ENCODE measurements around the gene FBLN2.
"Not testable (repeated sequence)": the region's sequence is repeated elsewhere in the genome, so short reads cannot be mapped to it uniquely, and the experiment has no call there.

FBLN2 gene

DNA sequence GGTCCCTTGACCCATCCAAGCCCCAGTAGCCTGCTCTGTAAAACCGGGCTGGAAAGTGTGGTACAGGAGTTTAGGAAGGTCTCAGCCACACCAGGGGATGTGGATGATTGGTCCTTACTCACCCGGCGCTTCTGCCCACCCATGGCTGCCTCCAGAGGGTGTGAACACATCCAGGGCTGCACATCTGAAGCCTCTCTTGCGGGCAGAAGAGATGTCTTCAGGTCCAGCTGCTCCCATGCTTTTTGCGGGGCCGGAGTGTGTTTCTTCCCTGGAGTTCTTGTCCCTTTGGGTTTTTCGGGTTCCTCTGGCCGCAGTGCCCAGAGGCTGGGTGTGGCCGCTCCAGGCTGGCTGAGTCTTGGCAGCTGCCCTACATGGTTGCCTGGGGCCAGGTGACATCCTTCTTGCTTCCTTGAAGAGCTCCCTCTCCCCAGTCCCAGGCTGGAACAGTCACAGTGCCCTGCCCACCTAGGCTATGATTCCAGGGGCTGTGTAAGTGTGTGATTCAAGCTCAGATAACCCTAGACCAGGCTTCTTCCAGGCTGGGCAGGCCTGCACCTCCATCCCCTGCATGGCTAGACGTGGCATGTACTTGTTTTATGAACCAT lies 34.9 kb upstream of the FBLN2 start:
- no peak for DNase-seq (ENCODE audit: low read depth)

DNA sequence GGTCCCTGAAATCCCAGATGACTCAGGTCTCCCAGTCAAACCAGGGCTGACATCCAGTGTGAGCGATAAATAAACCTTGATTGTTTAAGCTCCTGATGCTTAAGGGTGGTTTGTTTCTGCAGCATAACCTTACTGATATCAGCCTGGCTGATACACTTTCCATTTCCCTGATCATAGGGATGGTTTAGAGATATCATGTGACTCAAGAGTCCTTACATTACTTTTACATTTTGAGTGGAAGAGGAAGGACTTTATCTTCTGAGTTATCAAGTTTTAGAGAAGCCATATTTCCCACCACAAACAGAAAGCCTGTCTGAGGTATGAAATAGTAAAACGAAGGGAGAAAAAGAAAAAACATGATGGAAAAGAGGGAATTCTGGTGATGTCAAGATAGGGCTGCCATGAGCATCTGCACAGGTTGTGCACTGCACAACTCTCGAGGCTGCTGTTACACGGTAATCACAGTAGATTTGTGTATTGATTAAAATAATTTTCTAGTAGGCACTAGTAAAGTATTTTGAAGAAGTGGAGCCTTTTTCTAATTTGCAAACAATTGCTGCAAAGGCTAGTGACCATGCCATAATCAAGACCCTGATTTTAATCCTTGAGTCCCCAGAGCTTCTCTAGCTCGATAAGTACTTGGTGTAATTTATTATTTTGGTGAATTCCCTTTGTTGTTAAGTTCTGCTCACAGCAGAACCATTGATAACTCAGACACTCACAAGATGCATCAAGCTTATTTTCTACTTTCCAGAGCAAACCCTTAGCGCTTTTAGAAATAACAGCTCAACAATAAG lies 34.1 kb upstream of the FBLN2 start:
- no peak for DNase-seq (ENCODE audit: low read depth)

DNA sequence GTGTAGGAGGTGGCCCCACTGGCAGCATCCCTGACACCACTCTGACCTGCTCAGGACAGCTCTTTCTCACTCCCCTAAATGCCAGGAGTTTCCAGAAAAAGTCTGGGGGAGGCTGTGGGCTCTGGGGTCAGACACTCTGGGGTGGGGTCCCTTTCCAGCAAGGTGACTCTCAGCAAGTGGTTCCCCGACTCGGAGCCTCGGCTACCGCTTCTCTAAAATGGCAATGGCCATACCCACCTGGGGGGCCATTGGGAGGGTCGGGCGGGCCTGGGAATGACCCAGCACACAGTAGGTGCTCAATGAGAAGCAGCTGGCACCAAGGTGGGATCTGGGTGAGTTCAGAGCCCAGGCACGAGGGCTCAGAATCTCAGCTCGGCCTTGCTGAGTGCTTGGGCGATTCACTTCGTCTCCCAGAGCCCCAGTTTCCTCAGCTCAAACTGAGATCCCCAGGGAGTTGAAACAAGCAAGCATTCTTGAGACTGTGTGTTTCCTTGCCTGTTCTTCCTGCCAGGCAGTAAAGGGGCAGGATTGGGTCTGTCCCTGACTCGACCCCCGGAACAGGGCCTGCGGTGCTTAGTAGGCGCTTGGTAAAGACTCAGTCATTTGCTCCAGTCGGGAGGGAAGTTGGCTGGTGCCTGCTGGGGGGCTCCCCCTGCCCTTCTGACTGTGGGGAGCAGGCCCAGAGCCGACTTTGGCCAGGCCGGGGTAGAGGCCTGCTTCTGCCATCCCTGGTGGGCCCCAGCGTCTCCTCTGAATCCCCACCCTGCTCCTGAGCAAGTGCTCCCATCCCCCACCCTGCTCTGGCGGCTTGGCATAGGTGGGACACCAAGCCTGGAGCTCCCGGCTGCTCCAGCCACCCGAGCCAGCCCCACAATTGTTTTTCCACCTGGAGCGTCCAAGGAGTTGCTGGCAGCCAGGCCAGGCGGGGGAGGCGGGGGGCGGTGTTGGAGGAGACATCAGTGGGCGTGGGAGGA lies 32.9 kb upstream of the FBLN2 start:
- no peak for DNase-seq (ENCODE audit: low read depth)

DNA sequence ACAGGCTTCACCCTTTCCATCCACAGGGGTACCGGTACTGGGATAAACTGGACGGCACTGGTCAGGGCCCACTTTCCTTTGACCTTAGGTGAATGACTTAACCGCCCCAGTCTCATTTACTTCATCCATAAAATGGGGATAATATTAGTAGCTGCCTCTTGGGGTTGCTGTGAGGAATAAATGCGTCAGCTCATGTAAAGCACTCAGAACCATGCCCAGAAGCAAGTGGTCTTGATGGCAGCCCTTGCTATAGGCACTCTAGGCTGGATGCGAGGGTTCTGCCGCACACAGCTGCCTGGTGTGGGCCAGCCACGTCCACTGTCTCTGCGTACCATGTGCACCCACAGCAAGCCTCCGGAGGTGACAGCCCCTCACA lies 32.2 kb upstream of the FBLN2 start:
- no peak for DNase-seq (ENCODE audit: low read depth)

DNA sequence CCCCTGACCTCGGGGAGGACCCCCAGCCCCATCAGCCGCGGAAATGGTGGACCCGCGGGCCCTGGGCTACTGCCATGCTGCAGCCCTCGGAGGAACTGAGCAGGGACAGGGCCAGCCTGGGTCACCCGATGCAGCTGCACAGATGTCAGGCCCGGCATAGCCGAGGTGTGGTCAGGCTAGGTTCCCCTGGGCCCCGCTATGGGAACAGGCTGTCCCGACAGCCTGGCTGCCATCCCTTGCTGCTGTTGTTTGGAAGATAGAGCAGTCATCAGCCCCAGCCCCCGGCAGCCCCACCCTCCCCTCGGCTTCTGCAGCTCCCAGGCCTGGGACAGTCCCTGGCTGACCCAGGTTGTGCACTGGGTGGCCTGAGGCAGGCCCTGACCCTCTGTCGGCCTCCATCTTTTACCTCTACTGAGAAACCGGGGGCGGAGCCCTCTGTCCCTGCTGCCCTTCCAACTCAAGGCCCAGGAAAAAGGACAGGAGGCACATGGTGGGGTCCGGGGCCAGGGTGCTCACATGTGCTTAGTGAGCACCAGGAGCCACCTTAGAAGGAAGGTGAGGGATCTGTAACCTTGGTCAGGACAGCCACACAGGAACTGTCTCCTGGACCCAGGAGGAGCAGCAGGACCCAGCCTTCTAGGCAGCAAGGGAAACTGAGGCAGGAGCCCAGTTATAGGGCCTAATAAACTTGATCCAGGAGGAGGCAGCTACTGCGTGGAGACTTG lies 31.5 kb upstream of the FBLN2 start:
- no peak for DNase-seq (ENCODE audit: low read depth)

DNA sequence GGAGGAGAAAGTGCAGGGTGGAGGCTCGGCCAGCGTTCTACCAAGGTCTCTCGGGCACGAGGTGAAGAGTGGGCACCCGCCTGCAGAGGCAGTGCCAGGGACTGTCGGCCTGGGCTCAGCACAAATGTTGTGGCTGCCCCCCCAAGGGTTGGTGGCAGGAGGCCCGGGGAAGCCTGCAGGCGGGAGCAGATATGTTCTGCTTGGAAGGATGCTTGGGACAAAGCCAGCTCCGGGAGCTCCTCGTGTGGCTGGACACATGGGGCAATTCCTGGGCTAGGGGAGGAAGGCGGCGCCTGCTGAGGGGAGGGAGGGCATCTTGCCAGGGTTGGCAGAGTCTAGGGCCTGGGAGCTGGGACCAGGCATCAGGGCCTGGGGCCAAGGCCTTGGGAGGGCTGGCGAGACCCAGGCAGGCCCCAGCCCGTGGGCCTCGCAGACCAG lies 30.4 kb upstream of the FBLN2 start:
- no peak for DNase-seq (ENCODE audit: low read depth)

DNA sequence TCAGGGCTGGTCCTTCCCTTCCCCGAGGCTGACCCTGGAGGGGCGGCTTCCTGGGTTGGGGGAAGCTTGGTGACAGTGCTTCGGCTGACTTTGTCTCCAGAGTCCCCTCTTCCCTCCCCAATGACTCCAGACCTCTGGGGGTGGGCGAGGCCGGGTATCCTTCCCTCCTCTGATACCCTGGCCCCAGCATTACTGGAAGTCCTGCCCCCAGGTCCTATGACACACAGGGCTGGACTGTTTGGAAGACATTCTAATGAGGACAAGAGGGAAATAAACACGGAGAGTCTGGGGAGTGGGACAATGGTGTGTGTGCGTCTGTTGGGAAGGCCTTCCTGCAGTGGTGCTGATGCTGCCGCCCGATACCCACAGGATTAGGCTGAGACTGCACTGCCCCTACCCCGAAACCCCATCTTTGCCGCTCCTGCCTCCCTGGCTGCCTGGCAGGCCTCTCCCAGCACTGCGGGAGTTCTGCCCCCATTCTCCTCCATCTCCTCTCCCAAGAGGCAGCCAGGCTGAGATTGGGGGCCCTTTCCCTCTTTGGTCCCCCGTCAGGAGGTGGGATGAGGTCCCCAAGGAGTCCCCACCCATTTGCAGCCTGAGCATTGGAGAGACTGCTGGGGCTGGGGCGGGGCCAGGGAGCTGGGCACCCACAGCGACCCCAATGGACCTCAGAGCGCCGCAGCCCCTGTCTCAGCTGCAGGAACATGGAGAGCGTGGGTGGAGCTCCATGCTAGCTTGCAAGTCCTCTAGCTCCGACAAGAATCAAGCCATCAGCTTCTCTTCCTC lies 29.7 kb upstream of the FBLN2 start:
- DNase-seq (ENCODE audit: low read depth): no peak

DNA sequence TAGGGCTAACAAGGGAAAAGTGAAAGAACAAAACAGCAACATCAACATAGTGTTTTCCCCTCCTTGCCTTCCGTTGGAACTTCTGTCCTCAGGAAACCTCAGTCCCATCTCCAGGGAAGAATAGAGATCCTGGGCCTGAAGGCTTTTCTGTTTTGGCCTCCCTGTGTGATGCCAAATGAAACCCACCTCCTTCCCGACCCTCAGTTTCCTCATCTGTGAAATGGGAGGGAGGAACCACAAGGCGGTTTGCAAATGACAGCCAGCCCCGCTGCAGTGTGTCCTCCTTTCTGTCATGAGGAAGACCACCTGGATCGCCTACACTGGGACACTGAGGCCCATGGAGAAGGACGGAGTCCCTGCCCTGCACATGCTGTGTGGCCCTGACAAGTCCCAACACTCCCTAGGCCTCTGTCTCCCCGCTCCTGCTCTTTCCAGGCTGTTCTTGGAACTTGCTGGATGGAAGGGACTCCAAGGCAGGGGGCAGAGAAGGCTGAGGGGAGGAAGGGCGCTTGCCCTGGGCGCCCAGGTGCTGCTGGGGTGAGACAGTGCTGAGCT lies 28.5 kb upstream of the FBLN2 start:
- DNase-seq (ENCODE audit: low read depth): no peak

DNA sequence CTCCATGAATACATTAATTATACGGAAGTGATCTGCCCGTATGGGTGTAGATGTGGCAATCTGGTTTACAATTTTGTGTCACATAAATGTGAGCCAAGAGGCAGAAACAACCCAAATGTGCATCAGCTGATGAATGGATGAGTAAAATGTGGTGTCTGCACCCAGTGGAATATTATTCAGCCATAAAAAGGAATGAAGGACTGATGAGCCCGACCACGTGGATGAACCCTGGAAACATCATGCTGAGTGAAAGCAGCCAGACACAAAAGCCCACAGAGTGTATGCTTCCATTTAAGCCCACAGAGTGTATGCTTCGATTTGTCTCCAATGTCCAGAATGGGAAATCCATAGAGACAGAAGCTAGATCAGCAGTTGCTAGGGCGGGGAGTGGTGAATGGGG lies 27.6 kb upstream of the FBLN2 start:
- no peak for DNase-seq (ENCODE audit: low read depth)

DNA sequence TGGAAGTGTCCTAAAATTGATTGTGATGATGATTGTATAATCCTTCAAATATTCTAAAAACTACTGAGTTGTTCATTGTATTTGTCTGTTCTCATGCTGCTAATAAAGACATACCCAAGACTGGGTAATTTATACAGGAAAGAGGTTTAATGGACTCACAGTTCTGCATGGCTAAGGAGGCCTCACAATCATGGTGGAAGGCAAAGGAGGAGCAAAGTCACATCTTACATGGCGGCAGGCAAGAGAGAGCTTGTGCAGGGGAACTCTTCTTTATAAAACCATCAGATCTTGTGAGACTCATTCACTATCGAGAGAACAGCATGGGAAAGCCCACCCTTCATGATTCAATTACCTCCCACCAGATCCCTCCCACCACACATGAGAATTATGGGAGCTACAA lies 27.2 kb upstream of the FBLN2 start:
- not testable (repeated sequence) for DNase-seq (ENCODE audit: low read depth)

DNA sequence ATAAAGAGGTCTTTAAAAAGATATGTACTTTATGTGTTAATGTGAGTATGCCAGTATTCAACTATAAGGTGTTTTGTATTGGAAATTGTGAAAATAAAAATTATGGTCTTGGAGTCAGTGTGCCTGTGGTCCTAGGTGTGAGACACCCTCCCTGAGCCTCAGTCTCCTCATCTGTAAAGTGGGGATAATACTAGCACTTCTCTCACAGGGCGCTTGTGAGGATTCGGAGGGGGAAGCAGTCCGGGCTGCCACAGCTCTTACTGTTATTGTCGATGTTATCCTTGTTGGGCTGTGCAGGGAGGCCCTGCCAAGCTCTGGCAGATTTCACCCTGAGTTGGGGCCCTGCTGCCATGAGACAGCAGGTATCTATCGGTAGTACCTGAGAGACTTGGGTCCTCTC lies 26.7 kb upstream of the FBLN2 start:
- DNase-seq (ENCODE audit: low read depth): no peak

DNA sequence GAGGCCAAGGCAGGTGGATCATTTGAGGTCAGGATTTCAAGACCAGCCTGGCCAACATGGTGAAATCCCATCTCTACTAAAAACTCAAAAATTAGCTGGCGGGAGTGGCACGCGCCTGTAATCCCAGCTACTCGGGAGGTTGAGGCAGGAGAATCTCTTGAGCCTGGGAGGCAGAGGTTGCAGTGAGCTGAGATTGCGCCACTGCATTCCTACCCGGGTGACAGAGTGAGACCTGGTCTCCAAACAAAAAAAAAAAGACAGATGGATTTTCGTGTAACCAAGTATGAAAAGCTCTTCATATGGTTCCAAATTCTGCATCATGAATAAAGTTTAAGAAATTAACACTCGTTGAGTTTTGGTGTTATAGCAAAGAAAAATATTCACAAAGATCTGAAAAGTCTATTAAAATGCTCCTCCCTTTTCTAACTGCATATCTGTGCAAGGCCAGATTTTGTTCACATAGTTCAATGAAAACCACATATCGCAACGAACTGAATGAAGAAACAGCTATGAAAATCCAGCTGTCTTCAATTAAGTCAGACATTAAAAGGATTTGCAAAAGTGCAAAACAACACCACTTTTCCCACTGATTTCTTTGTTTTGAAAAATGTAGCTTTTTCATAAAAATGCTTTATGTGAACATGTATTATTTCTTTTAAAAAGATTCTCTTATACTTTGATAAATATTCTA lies 23.8 kb upstream of the FBLN2 start:
- DNase-seq (ENCODE audit: low read depth): no peak

DNA sequence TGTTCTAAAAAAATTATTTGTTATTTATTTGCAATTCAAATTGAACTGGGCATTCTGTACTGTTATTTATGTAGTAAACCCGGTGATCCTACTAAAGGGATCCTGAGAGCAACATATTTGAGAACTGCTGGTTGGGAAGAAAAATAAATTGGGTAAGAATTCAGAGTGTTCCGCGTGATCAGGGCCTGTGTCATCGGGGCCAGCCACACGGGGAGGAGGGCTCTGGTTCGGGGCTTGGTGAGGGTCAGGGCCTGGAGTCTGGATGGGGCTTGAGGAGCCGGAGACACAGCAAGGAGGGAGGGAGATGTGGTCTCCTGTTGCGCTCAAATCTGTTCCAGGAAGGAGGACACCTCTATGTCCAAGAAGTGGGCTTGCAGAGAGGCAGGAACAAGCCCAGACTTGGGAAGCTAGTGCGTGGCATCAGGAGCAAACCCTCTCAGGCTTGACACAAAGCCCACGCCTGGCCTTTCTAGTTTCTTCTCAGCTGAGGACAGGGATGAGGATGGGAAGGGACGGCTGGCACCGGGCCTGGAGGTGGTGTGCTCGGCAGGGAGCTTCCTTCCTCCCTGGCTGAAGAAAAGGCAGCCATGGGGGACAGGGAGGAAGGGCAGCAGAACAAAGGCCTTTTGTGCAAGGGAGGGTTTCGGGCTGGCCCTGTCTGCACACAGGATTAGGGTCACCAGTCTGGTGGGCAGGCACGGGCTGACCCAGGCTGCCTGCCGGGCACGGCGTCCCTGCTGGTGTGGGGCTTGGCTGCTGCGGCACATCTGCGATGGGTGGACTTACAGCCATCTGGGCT lies 22.9 kb upstream of the FBLN2 start:
- DNase-seq (ENCODE audit: low read depth): no peak

DNA sequence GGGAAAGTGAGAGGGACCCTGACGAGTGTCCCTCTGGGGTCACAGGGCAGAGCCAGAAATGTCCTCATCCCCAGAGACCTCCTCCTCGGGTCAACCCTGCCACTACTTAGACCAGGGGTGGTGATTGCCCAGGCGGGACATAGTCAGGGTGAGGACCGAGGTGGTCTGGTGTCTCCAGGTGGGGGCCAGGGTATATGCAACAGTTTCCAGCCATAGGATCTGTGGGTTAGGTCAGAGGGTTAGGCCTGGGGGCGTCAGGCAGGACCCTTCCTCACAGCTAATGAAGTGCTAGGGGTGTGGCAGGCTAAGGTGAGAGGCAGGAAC lies 22.3 kb upstream of the FBLN2 start:
- DNase-seq (ENCODE audit: low read depth): no peak

DNA sequence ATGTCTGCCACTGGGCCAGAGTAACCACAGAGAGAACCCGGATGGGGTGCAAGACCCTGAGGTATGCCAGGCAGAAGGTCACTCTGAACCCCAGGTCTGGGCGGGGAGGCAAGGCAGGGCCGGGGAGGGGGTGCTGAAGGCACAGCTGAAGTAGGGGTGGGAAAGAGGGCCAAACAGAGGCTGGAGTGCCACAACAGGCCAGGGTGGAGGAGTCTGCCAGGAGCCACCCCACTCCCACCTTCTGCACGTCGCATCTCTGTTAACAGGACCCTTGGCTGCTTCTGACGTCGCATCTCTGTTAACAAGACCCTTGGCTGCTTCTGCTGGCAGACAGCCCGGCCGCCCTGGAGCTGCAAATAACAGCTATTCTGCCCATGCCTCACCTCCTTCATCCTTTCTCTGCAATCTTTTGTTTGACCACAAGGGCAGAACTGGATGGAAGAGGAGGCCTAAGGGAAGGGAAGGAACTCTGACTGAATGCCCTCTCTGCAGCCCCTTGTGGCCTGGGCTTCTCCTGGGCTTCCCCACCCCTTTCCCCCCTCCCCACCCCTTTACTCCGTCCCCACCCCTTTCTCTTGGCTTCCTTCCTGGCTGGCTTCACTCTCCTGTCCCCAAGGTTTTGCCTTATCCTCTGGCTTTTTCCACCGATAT lies 20.6 kb upstream of the FBLN2 start:
- DNase-seq (ENCODE audit: low read depth): no peak

DNA sequence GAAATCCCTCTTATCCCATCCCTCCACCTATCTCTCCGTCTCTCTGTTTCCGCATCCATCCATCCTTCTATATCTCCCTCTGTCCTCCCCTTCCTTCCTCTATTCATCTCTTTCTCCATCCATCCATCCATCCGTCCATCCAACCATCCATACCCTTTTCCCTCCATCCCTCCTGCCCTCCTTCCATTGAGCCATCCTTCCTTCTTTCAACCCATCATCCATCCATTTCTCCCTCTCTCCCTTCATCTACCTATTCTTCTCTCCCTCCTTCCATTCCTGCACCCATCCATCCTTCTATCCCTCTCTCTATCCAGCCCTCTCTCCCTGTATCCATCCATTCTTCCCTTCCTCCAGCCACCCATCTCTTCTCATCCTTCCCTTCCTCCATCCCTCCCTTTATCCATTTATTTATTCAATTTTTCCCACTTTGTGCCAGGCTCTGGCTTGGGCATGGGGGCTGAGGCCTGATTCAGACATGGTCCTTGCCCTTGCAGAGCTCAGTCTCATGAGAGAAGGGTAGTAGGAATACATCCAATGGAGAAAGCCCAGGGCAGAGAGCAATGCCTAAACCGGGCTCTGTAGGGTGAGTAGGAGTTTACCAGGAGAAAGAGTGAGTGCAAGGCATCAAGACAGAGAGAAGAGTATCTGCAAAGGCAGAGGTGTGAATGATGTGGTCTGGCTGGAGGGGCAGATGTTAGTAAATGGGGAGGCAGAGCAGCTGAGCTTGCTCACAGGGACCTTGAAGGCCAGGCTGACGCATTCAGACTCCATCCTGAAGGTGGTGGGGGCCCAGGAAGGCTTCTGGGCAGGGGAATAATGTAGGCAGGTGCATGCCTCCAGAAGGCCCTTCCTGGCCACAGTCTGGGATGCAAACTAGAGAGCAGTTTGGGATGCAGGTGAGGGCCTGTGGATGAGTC lies 19.5 kb upstream of the FBLN2 start:
- no peak for DNase-seq (ENCODE audit: low read depth)

DNA sequence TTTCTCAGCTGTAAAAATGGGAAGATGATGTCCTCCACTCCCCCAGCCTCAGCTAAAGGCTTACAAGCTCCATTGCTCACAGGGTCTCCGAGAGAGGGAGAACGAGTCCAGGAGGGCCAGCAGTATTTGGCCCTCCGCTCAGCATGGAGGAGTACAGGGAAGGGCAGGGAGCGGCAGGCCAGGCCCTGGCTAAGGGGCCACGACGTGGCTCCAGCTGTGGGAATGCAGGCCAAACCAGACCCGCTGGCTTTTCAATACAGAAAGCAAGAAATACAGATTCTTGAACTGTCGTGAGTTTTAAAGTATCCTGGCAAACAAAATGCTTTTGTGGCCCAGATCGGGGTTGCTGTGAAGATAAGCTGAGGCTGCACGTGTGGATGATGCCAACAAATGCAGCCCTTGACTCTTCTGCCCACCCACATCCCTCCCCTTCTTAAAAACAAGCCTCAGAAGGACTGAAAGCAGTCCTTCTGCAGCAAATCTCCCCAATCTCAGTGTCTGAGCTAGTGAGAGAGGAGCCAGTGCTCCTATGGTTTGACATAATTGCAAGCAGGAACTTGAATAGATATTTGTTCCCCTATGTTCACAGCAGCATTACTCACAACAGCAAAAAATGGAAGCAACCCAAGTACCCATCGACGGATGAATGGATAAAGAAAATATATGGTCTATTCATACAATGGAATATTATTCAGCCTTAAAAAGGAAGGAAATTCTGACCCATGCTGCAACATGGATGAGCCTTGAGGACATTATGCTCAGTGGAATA lies 18.5 kb upstream of the FBLN2 start:
- no peak for DNase-seq (ENCODE audit: low read depth)
